ENCODE data around the gene STX18.

The STX18 gene

DNA sequence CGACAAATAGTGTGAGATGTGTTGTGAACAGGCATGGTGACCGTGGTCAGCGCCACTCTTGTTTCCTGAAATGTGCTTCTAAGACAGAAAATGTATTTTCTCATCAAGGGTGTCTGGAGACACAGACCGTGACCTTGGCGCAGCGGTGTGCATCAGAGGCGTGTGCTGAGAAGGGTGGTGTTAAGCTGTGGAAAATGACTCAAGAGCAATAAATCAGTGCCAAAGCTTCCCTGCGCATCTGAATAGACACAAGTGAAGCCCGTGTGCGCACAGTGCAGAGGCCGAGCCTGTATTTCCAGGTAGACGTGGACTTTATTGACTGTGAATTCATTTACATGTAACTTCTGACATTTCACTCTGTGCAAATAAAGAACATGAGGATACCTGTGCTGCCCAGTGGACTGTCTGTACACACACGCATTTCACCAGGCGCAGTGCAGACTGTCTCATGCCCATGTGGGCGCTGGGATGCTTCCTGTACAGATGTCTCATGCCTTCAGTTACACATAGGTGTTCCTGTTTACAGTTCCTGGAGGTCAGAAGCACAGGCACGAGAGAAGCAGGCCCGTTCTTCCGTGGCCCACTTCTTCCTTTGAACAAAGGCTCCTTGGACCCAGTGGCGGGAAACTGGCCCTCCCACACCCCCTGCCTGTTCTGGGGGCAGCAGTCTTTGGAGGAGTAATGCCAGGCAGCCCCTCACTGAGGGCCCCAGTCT, 123.0 kb downstream of the STX18 start:
- H3K4me1 ChIP-seq (ENCODE audit: control insufficient read depth in 1 of 2, insufficient read depth in 1 of 2, low read depth in 1 of 2, low read length in 1 of 2), result no peaks in the 10 kb centered on the region
- H3K27ac ChIP-seq, result no peak overlapping the region
- no peaks in the 10 kb centered on the region for H3K9me3 ChIP-seq
- TF ChIP-seq, protein P1, sequence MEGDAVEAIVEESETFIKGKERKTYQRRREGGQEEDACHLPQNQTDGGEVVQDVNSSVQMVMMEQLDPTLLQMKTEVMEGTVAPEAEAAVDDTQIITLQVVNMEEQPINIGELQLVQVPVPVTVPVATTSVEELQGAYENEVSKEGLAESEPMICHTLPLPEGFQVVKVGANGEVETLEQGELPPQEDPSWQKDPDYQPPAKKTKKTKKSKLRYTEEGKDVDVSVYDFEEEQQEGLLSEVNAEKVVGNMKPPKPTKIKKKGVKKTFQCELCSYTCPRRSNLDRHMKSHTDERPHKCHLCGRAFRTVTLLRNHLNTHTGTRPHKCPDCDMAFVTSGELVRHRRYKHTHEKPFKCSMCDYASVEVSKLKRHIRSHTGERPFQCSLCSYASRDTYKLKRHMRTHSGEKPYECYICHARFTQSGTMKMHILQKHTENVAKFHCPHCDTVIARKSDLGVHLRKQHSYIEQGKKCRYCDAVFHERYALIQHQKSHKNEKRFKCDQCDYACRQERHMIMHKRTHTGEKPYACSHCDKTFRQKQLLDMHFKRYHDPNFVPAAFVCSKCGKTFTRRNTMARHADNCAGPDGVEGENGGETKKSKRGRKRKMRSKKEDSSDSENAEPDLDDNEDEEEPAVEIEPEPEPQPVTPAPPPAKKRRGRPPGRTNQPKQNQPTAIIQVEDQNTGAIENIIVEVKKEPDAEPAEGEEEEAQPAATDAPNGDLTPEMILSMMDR (IDR thresholded peaks at IDR 0.05), result no peak
- H3K36me3 ChIP-seq, result peaks cover 60% of the 10 kb centered on the region
- no peak overlapping the region for H3K4me3 ChIP-seq (ENCODE audit: low read depth in 1 of 2, low read length in 1 of 2)
- no peaks in the 10 kb centered on the region for H3K27me3 ChIP-seq

DNA sequence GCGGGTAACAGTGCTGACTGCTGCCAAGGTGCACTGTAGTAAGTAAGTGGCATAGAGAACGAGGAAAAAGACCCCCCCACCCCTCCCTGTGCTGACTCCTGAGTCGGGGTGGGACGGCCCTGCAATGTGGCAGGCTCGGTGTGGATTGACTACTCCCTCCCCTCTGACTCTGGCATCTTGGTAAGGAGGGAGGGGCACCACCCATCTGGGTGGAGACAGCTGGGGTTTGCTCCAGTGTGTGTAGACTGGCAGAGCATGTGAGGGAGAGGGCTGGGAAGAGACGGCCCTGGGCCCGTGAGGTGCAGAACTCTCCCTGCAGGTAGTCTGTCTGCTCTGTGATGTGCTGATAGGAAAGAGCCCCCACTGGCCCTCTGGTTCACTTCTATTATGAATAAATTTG, 124.0 kb downstream of the STX18 start:
- TF ChIP-seq, protein P1 (IDR thresholded peaks at IDR 0.05), result no peak
- Histone ChIP-seq H3K36me3 (peaks cover 50% of the 10 kb centered on the region), H3K4me3 (ENCODE audit: low read depth in 1 of 2, low read length in 1 of 2) (no peak overlapping the region), H3K4me1 (ENCODE audit: control insufficient read depth in 1 of 2, insufficient read depth in 1 of 2, low read depth in 1 of 2, low read length in 1 of 2) (no peaks in the 10 kb centered on the region), H3K27me3 (no peaks in the 10 kb centered on the region), H3K9me3 (no peaks in the 10 kb centered on the region), H3K27ac (no peak overlapping the region)

DNA sequence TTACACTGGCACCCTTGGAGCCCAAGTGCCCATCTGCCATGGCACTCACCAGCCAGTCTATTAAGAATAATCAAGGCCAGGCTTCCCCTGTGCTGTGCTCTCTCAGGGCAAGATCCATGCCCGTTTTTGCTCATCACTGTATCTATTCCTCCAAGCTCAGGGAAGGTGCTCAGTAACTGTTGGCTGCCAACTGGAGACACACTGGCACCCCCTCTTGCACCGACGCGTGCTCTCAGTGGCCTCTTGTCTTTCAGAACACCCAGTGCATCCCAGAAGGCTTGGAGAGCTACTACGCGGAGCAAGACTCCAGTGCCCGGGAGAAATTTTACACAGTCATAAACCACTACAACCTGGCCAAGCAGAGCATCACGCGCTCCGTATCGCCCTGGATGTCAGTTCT, 124.9 kb downstream of the STX18 start:
- H3K9me3 ChIP-seq, result no peaks in the 10 kb centered on the region
- no peaks in the 10 kb centered on the region for H3K27me3 ChIP-seq
- no peaks in the 10 kb centered on the region for H3K4me1 ChIP-seq (ENCODE audit: control insufficient read depth in 1 of 2, insufficient read depth in 1 of 2, low read depth in 1 of 2, low read length in 1 of 2)
- TF ChIP-seq, protein P1 (IDR thresholded peaks at IDR 0.05), result no peak
- H3K4me3 ChIP-seq (ENCODE audit: low read depth in 1 of 2, low read length in 1 of 2), result no peak overlapping the region
- peaks cover 43% of the 10 kb centered on the region for H3K36me3 ChIP-seq
- H3K27ac ChIP-seq, result no peak overlapping the region

DNA sequence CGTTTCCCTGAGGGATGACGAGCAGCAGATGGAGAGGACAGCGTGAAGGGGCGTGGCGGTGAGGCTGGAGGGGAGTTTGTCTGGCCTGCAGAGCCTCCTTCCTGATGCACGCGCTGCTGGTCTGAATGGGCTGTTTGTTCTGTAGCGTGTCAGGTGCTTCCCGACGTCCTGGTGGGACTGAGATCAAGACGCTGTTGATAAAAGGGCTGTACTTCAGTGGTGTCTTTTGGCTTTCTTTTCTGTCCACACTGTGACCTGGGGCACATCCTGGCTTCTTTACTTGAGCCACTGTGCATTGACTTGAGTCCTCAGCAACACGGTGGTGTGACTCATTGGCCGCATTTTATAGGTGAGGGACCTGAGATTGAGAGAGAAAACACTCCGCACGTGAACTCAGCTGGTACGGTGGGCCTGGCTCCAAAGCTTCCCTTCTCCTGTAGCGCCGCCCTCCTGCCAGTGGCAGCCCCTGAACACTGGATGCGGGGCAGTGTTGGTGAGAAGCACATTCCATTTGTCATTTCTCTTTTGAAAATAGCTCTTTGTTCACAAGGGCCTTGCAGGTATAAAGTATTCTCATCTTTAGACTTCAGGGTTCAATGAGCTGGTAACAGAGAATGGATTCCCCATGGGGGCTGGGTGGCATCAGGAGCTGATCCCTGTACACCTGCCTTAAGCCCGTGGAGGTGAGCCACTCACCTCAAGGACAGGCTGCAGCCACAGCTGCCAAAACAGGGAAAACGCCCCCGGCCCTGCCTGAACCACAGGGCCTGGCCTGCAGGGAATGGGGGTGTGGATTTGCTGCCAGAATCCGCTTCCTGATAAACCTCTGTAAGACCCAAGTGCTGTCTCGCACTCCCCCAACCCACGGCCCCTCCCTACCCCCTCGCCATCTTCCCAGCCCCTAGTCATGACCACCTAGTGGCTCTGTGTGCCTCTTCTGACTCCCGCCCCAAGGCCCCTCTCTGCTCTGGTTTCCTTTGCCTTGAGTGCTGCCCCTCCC, 125.7 kb downstream of the STX18 start:
- Histone ChIP-seq H3K4me3 (ENCODE audit: low read depth in 1 of 2, low read length in 1 of 2) (no peak overlapping the region), H3K27ac (no peak overlapping the region), H3K4me1 (ENCODE audit: control insufficient read depth in 1 of 2, insufficient read depth in 1 of 2, low read depth in 1 of 2, low read length in 1 of 2) (no peaks in the 10 kb centered on the region), H3K9me3 (no peaks in the 10 kb centered on the region), H3K27me3 (no peaks in the 10 kb centered on the region), H3K36me3 (peaks cover 35% of the 10 kb centered on the region)
- TF ChIP-seq, protein P1 (IDR thresholded peaks at IDR 0.05), result no peak

DNA sequence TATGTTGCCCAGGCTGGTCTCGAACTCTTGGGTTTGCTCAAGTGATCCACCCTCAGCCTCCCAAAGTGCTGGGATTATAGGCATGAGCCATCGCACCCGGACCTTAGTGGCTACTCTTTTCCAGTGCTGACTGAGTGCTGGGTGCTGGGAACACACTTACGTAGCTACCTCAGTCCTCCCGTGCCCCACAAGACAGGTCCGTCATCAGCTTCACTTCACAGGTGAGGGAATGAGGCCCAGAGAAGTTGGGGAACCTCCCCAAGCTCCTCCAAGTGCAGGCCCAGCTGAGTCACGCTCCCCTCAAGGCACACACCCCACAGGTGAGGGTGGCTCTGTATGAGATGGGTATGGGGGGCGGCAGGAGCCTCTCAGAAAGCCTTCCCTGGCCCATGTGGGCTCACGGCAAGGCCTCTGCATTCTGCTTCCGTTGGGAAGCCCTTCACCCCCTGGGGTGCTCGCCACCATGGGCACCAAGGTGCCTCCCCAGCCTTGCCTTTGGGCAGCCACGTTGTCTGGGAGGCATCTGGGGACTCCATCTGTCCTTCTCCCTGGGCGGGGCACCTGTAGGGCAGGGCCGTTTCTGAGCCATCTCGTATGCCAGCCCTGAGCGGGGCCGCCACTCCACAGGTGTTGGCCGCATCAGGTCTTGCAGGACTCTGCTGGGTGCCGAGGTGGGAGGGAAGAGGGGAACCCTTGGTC, 126.6 kb downstream of the STX18 start:
- Histone ChIP-seq H3K27ac (no peak overlapping the region), H3K36me3 (peaks cover 26% of the 10 kb centered on the region), H3K9me3 (no peaks in the 10 kb centered on the region), H3K4me1 (ENCODE audit: control insufficient read depth in 1 of 2, insufficient read depth in 1 of 2, low read depth in 1 of 2, low read length in 1 of 2) (no peaks in the 10 kb centered on the region), H3K4me3 (ENCODE audit: low read depth in 1 of 2, low read length in 1 of 2) (no peak overlapping the region), H3K27me3 (no peaks in the 10 kb centered on the region)
- TF ChIP-seq, protein P1 (IDR thresholded peaks at IDR 0.05), result no peak

Measured in neutrophil (primary cell).